ENCODE results near the gene COPA.
A peak's percentile ranks its signal among the peaks of the same experiment; 100 is the strongest.

COPA gene

DNA sequence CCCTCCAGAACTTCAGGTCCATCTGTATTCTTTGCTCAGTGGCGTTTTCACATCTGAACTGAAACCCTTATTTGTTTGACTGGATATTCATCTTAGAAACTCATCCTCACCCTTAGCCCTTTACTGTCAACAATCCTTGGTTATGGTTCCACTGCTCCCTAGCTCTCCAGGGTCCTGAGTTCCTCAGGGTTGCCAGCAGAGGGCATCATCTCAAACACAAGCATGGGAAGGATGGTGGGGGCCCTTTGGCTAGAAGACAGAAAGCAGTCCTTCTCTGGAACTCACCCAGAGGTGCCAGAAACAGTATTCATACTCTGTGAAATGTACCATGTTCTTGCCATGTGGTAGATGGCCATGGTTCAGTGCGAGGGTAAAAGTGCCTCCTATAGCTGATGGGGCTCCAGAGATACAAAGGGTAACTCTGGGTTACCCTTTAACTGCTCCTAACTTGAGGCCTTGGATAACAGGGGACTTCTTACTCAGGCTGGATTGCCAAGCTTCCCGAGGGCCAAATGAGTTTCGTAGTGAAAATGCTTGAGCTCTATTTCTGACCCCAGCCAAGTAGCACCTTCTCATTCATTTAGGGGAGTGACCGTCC lies 11.4 kb upstream of the COPA start:
- TF ChIP-seq, protein P1, sequence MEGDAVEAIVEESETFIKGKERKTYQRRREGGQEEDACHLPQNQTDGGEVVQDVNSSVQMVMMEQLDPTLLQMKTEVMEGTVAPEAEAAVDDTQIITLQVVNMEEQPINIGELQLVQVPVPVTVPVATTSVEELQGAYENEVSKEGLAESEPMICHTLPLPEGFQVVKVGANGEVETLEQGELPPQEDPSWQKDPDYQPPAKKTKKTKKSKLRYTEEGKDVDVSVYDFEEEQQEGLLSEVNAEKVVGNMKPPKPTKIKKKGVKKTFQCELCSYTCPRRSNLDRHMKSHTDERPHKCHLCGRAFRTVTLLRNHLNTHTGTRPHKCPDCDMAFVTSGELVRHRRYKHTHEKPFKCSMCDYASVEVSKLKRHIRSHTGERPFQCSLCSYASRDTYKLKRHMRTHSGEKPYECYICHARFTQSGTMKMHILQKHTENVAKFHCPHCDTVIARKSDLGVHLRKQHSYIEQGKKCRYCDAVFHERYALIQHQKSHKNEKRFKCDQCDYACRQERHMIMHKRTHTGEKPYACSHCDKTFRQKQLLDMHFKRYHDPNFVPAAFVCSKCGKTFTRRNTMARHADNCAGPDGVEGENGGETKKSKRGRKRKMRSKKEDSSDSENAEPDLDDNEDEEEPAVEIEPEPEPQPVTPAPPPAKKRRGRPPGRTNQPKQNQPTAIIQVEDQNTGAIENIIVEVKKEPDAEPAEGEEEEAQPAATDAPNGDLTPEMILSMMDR (IDR thresholded peaks at IDR 0.05; ENCODE audit: low read length, missing control alignments) = peak; percentile 67
- DNase-seq (ENCODE audit: low read depth) = peak; percentile 50
- no peak overlapping the region for H3K4me3 ChIP-seq (replicated peaks; ENCODE audit: low read depth, low read length)

DNA sequence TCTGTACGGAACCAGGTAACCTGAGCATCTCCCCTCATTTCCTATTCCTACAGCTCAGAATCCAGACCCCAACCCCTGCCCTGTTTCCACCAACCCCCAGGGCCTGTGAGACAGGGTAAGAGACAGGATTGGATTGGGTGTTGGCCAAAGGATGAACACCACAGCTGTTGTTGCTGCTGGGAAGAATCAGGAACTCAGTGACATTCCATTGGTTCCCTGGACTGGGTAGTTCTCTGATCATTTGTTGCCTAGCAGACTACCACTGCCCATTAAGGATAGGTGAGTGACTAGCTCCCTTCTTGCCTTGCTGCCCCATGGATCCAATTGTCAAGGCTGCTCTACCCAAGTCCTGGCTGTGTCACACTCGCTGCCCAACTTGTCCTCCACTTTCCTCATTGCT lies 10.2 kb upstream of the COPA start:
- TF ChIP-seq, protein P1 (IDR thresholded peaks at IDR 0.05; ENCODE audit: low read length, missing control alignments) = no peak
- DNase-seq (ENCODE audit: low read depth) = peak; percentile 24
- no peak overlapping the region for H3K4me3 ChIP-seq (replicated peaks; ENCODE audit: low read depth, low read length)

DNA sequence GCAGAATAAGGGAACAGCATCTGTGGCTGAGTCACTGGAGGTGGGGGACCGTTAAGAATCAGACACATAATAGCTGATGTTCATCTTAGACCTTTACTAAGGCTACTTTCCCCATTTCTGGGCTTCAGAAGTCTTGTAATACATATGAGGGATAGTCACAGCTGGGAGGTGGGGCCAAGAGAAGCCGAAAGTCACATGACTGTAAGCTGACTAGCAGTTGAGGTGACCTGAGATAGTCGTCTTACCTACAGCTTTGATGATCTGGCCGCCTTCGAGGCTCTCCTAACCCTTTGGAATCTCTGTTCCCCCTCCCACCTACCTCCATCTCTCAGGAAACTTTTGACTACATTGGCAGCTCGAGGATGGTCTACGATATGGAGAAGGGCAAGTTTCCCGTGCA lies 9.5 kb upstream of the COPA start:
- TF ChIP-seq, protein P1 (IDR thresholded peaks at IDR 0.05; ENCODE audit: low read length, missing control alignments) = no peak
- no peak for DNase-seq (ENCODE audit: low read depth)

DNA sequence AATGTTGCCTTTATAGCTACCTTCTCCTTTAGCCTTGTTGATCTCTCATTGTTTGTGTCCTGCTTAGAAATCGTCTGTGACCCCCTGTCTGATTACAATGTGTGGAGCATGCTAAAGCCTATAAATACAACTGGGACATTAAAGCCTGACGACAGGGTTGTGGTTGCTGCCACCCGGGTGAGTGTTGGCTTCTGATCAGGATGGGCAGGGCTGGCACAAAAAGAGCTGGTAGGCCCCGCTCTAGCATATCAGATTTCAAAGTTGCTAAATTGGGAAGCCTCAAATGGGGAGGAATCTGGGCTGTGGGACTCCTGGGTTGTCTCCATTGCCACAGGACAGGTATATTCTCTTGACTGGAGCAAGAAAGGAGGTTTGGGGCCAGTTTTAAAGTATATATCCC lies 8.6 kb upstream of the COPA start:
- TF ChIP-seq, protein P1 (IDR thresholded peaks at IDR 0.05; ENCODE audit: low read length, missing control alignments) = no peak
- no peak overlapping the region for H3K4me3 ChIP-seq (replicated peaks; ENCODE audit: low read depth, low read length)
- no peak for DNase-seq (ENCODE audit: low read depth)

More for the DNA sequence above, 9.5 kb upstream of the COPA start:
- no peak overlapping the region for H3K4me3 ChIP-seq (replicated peaks; ENCODE audit: low read depth, low read length)

DNA sequence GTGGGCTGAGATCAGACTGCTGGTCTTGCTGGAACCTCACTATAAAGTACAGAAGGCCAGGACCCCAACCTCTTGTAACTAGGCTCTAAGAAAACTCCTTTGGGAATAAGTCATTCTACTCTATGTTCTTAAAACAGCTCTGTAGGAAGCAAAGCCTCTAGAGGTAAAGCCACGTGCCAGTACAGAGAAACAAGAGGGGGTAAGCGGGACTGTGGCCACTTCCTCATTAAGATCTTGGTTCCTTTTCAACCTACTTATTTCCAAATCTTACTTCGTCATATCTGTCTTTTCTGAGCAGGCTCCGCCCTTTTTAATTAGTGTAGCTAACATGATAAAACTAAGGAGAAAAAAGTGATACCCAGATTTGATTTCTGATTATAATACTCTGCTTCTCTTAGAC lies 3.9 kb upstream of the COPA start:
- DNase-seq (ENCODE audit: low read depth) = no peak
- TF ChIP-seq, protein P1 (IDR thresholded peaks at IDR 0.05; ENCODE audit: low read length, missing control alignments) = no peak
- H3K4me3 ChIP-seq (replicated peaks; ENCODE audit: low read depth, low read length) = no peak overlapping the region

DNA sequence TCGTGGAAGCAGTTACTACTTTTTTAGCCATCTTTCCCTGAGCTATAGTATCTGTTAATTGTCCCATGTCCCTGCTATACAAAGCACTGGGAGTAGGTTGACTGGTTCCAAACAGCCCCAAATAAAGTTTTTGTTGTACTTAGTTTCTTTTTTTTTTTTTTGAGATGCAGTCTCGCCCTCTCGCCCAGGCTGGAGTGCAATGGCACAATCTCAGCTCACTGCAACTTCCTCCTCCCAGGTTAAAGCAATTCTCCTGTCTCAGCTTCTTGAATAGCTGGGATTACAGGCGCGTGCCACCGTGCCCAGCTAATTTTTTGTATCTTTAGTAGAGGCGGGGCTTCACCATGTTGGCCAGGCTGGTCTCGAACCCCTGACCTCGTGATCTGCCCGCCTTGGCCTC lies 3.4 kb upstream of the COPA start:
- H3K4me3 ChIP-seq (replicated peaks; ENCODE audit: low read depth, low read length) = no peak overlapping the region
- no peak for DNase-seq (ENCODE audit: low read depth)
- TF ChIP-seq, protein P1 (IDR thresholded peaks at IDR 0.05; ENCODE audit: low read length, missing control alignments) = no peak

DNA sequence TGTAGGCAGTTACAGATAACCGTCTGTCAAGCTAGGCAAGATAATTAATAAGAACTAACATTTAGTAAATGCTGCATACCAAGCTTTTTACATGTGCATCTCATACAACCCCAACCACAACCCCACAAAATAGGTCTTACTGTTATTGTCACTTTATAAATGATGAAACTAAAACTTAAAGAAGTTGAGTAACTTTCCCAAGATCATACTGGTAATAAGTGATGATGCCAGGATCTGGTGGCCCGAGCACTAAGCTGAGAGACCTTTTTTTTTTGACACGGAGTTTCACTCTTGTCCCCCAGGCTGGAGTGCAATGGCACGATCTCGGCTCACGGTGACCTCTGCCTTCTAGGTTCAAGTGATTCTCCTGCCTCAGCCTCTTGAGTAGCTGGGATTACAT lies 1.9 kb upstream of the COPA start:
- TF ChIP-seq, protein P1 (IDR thresholded peaks at IDR 0.05; ENCODE audit: low read length, missing control alignments) = no peak
- H3K4me3 ChIP-seq (replicated peaks; ENCODE audit: low read depth, low read length) = no peak overlapping the region
- no peak for DNase-seq (ENCODE audit: low read depth)
